GM06990 (cell line): ENCODE measurements around the gene KCNAB3.

Experiments
- DNase-seq: peaks from one replicate; pipeline ENCODE4 v3.0.0-alpha.2; 2011; ENCODE audit not compliant: insufficient read length; ENCODE audit errors: extremely low read depth
- H3K27me3 ChIP-seq: replicated peaks from 2 replicates; pipeline ENCODE4 v1.6.0; 2011; ENCODE audit warnings: low read length; ENCODE audit not compliant: control insufficient read depth, insufficient read depth
- H3K36me3 ChIP-seq: 2 replicates; pipeline ENCODE4 v1.5.1; 2011; ENCODE audit warnings: low read length; ENCODE audit not compliant: control insufficient read depth, insufficient read depth
- H3K4me3 ChIP-seq: replicated peaks from 2 replicates; pipeline ENCODE4 v1.5.1; 2011; ENCODE audit warnings: low read depth, mild to moderate bottlenecking, control low read depth, low read length
- CTCF ChIP-seq: IDR thresholded peaks from 2 replicates; pipeline ENCODE4 v1.5.1; 2011; ENCODE audit warnings: low read length, control low read depth, mild to moderate bottlenecking, inconsistent platforms; ENCODE audit not compliant: insufficient read depth, poor library complexity, severe bottlenecking

The KCNAB3 gene

GRCh38 chr17:7946441-7946840 lies 16.8 kb upstream of the KCNAB3 start:
- Histone ChIP-seq H3K27me3 (no peaks in the 10 kb centered on the region), H3K4me3 (no peak overlapping the region), H3K36me3 (peaks cover 28% of the 10 kb centered on the region)
- TF ChIP-seq CTCF: no peak
- no peak for DNase-seq

- Histone ChIP-seq H3K4me3 (no peak overlapping the region), H3K36me3 (peaks cover 28% of the 10 kb centered on the region), H3K27me3 (no peaks in the 10 kb centered on the region)
- no peak for TF ChIP-seq CTCF
- no peak for DNase-seq
Measured at GRCh38 chr17:7945651-7946050, 16.0 kb upstream of the KCNAB3 start.

GRCh38 chr17:7944326-7944725 lies 14.7 kb upstream of the KCNAB3 start:
- no peak for DNase-seq
- H3K27me3 ChIP-seq: no peaks in the 10 kb centered on the region
- TF ChIP-seq CTCF: no peak
- no peak overlapping the region for H3K4me3 ChIP-seq
- peaks cover 30% of the 10 kb centered on the region for H3K36me3 ChIP-seq

- Histone ChIP-seq H3K27me3 (no peaks in the 10 kb centered on the region), H3K4me3 (no peak overlapping the region), H3K36me3 (peaks cover 25% of the 10 kb centered on the region)
- TF ChIP-seq CTCF: no peak
- DNase-seq: no peak
Measured at GRCh38 chr17:7943291-7943690, 13.6 kb upstream of the KCNAB3 start.

- no peak overlapping the region for H3K4me3 ChIP-seq
- no peak for TF ChIP-seq CTCF
- H3K27me3 ChIP-seq: no peaks in the 10 kb centered on the region
- H3K36me3 ChIP-seq: peaks cover 19% of the 10 kb centered on the region
- DNase-seq: no peak
Measured at GRCh38 chr17:7940743-7941142, 11.1 kb upstream of the KCNAB3 start.

GRCh38 chr17:7940034-7940433 lies 10.4 kb upstream of the KCNAB3 start:
- Histone ChIP-seq H3K36me3 (peaks cover 18% of the 10 kb centered on the region), H3K27me3 (no peaks in the 10 kb centered on the region), H3K4me3 (no peak overlapping the region)
- DNase-seq: no peak
- TF ChIP-seq CTCF: no peak
